Measurements from ENCODE around the gene ARF1.

The ARF1 gene

DNA sequence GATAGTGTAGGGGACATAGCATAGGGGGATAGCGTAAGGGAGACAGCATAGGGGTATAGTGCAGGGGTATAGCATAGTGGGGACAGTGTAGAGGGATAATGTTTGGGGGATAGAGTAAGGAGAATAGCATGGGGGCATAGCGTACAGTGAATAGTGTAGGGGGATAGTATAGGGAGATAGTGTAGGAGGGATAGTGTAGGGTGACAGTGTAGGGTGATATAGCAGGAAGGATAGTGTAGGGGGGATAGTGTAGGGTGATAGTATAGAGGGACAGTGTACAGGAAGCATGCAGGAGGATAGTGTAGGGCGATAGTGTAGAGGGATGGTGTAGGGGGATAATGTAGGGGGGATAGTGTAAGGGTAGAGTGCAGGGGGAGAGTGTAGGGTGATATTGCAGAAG lies 11.7 kb upstream of the ARF1 start:
- no peak for DNase-seq (ENCODE audit: low read depth, low spot score)

DNA sequence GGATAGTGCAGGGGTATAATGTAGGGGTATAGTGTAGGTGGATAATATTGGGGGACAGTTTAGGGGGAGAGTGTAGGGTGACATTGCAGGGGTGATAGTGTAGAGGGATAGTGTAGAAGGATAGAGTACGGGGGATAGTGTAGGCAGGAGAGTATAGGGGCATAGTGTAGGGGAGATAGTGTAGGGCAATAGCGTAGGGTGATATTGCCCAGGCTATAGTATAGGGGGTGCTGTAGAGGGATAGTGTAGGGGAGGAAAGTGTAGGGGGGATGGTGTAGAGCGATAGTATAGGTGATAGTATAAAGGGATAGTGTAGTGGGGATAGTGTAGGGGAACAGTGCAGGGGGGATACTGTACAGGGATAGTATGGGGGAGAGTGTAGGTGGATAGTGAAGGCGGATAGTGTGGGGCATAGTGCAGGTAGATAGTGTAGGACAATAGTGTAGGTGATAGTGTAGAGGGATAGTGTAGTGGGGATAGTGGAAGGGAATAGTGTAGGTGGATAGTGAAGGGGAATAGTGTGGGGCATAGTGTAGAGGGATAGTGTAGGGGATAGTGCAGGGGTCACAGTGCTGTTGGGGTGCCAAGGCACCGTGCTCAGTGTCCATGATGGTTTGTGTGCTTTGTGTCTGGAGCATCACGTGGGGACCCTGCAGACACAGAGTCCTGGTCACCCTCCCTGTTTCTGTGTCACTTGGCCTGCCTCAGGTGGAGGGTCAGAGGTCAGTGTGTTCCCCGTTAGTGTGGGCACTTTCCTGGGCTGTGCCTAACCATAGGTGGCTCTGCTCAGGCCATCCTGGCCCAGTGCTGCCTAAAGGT lies 10.5 kb upstream of the ARF1 start:
- DNase-seq (ENCODE audit: low read depth, low spot score), result no peak

DNA sequence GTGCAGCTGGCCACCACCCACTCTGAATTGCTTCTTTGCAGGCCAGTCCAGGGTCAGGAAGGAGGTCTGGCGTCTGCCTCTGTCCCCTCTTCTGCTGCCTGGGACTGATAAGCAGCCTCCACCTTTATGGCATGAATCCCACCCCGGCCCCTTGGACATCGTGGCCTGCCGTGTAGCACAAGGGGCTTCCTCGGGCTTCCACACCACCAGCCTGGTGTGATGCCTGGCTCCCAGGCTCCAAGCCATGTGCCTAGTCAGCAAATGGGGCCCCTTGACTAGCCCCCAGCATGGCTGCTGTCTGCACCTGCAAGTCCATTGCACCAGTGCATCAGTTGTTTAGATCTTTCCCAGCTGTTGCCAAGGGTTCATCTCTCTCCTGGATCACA lies 9.9 kb upstream of the ARF1 start:
- no peak for DNase-seq (ENCODE audit: low read depth, low spot score)

DNA sequence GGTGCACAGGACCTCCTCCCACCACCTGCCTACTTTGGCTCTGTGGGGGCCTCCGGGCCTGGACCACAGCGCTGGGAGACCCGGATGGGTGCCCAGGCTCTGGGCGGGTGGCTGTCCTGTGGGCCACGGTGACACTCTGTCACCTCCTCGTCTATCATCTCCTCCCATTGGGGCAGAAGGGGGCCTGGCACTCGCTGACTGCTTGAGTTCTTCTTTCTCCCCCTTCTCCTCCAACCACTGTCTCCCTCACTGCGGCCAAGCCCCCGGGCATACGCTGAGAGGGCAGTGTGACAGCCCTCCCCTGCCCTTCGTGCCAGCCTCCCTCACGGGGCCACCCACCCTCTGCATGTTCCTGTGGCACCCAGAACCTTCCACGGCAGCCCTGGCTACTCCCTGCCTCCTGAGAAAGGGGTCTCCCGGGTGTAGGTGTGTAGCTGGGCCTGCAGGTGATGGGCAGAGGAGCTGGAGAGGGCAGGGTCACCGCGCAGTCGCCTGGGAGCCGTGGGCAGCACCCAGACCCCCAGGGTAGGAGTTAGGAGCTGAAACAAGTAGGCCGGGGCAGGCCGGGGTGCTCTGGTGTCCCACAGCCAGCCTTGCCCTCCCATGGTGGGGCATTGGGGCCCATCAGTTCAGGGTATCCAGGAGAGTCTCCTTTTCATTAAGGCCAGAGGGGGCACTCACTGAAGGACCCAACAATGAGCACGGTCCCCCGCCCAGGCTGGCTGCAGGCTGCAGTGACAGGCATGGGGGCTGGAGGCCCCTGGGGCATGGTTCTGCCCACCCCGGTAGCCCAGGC lies 9.2 kb upstream of the ARF1 start:
- DNase-seq (ENCODE audit: low read depth, low spot score), result no peak

DNA sequence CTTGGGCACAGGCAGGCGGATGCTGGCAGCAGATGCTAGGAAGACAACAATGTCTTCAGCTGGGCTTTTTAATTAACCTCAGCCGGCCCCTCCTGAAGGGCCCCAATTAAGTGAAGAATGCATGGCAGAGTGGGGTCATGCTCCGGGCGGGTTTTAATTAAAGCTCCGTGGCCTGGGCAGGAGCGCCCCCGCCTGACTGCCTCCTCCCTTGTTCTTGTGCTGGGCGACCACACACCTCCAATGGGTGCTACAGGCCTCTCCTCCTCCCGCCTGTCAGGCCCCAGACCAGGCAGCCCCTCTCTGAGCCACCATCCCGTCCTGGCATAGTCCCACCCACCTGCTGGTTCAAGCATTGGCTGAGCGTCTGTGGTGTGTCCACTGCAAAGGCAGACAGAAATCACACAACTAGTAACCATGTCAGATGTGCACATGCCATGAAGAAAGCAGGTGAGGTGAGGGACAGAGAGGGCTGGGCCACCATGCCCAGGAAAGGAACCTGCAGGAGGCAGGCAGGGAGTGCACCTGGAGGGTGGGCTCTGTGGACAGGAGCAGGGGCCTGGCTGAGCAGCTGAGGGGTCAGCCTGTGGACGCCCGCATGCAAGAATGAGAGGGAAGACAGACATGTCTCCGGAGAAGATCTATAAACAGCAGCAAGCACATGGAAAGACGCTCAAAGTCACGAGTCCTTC lies 8.5 kb upstream of the ARF1 start:
- DNase-seq (ENCODE audit: low read depth, low spot score), result no peak

DNA sequence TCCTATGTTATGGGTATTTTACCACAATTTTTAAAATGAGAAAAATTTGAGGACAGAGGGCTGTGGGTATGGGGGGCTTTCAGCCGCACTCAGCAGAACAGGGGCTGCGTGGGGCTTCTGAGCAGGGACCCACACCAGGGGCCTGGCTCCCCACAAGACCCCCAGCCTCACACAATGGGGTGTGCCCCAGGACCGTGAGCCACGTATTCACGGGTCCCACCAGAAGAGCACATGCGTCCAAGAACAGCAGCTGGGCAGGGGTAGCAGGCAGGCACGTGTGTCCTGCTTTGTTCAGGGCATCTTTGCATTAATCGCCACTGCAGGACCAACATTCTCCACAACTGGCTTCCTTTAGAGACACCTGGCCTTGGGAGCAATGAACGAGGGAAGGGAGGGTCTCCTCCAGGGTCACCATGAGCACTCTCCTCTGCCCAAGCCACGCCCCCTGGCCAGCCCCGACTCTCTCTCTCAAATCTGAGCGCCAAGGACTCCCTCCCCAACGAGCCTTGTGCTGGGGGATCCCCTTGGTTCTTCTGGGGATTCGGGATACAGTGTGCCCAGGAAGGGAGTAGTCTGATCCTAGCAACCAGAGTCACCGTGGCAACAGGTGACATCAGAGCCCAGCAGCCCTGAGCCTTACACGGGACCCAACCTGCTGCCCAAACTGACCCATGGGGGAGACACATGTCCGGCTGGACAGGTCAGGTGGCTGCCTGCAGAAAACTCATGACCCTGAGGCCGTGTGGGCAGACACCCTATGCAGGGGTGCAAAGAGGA lies 7.4 kb upstream of the ARF1 start:
- DNase-seq (ENCODE audit: low read depth, low spot score), result no peak

DNA sequence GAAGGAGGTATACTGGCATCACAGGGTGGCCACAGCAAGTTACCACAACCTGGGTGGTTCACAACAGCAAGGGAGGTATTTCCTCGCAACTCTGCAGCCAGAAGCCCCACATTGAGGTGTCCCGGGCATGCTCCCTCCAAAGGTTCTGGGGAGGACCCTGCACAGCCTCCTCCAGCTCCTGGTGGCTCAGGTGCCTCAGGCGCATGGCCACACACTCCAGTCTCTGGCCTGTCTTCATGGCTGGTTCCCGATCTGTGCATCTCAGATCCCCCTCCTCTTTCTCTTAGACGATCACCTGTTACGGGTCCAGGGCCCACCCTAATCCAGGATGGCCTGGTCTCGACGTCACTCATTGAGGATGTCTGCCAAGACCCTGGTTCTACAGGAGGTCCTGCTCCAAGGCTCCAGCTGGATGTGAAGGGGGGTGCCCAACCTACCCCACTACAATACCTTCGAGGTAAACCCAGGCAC lies 6.7 kb upstream of the ARF1 start:
- no peak for DNase-seq (ENCODE audit: low read depth, low spot score)

DNA sequence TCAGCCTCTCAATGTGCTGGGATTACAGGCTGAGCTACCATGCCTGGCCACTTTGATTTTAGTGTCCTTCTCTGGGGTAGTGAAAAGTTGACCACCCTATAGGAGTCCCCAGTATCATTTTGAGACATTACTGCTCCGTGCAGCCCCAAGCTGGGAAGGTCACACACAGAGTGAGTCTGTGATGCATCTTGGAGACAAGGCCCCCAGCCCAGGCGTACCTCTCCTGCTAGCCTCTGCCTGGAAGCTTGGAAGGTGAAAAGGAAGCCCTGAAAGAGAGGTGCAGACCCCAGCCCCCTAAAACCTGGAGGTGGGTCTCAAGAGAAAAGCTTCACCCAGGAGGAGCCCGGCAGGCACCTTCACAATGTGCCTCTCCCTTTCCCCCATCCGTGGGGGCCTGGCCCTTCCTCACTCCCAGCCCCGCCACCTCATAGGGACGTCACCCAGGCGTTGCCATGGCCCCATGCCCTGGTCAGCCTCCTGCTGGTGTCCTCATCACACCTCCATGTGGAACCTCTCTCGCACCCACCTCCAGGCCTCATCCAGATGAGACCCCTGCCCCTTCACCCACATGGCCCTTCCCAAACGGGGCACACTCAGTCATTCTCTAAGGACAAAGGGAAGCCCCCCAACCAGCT lies 5.6 kb upstream of the ARF1 start:
- no peak for DNase-seq (ENCODE audit: low read depth, low spot score)

DNA sequence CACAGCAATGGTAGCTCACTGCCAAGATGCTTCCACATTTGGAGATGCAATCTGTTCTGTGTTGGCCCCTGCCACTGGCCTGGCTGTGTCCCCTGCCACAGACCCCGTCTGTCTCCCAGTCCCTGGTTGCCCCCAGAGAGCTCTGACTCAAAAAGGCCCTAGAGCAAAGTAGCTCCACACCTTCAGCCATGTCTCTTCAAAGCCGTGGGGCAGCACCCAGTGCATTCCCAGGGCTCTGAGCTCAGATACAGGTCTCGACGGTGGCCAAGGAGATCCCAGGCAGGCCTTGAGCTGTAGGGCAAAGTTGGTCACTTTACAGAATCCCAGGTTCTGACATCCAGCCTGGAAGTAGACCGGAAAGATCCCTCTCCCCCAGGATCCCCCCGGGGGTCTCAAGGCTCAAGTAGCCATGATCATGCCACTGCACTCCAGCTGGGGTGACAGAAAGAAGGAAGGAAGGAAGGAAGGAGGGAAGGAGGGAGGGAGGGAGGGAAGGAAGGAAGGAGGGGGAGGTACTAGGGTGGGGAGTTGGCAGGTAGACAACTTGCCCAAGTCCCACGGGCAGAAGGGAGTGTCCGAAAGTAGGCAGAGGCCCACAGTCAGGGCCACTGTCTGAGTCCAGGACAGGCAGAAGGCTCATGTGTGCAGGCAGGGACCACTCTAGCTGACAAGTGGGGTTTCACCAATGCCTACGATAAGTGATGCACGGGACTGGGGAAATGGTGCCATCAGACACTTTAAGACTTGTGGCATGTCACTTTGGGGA lies 4.8 kb upstream of the ARF1 start:
- DNase-seq (ENCODE audit: low read depth, low spot score), result no peak

DNA sequence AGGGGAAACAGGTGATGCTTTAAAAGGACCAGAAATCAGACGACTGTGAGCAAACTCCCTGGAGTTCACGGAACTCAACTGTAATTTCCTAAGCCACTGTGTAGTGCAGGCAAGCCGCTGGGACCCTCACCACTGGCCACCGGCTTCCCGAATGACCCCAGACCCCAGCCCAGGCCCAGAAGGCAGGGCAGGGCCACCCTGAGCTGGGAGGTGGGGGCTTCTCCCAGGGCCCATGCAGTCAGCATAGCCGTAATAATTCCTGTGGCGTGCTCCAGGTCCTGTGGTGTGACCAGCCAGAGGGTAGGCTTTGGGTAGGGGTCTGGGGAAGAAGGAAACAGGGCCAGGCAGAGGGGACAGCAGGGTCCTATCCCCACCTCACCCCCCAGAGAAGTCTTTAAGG lies 3.5 kb upstream of the ARF1 start:
- DNase-seq (ENCODE audit: low read depth, low spot score), result no peak

DNA sequence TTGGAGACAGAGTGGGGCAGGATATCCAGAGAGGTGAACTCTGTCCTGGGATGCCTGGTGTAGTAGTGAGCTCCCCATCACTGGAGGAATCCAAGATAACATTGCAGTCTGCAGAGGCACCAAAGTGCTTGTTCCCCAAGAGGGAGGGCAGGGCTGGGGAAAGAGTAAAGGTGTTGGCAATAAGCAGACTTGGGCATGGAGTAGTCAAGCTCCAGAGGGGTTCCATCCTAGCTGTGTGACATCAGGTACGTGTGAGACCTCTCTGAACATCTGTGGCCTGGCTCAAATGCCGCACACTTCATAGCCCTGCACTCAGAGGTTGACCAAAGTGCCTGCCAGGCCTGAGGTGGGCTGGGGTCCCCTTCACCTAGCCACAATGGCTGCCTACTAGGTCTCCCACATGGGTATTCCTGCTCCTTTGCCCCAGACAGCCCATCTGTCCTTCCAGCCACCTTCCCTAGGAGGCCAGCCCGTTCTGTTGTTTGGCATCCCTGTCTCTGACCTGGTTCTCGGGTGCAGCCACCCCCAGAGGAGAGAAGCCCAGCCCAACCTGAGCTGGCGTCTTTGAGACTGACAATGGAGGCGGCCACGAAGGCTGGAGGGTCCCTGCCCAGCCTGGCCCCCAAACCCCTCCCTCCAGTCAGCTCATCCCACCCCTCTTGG lies 2.8 kb upstream of the ARF1 start:
- no peak for DNase-seq (ENCODE audit: low read depth, low spot score)

DNA sequence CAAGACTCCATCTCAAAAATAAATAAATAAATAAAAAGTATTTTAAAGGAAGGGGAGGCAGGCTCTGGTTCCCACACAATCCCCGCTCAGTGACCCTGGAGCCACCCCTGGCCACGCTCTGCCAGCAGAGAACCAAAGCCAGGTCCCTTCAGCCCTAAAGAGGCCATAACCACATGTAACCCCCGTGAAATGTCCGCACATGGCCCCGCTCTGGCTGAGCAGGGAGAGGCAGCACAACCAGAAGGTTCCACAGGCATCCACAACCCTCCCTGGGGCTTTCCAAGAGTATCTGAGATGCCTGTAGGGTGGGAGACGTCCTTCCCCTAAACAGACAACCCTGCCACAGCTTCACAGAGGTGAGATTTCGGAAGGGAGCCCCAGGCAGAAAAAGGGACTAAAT lies 1.4 kb upstream of the ARF1 start:
- DNase-seq (ENCODE audit: low read depth, low spot score), result no peak

DNA sequence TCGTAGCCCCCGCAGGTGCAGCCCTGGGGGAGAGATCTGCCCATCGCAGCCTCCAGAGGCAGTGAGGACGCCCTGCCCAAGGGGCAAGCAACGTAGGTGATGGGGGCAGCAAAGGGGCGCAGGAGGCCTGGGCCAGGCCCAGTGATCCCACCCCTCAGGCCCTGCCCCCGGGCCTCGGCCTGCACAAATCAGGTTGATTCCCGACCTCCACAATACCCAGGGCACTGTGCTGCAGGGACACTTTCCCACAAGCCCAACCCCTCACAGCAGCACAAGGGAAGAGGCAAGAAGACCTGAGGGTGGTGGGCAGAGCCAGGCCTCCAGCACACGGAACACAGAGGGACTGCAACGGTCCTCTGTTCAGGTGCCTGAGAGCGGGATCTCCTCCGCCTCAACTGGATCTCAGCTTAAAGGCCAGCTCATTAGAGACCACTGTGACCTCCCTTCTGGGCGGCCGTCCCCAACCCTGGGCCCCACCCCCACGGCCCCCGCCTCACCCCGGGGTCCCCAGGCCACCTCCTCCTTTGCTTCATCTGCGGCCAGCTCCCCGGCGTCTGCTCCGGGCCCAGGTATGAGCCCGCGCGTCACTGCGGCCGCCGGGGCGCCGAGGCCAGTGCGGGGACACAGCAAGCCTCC lies 812 bp upstream of the ARF1 start:
- no peak for DNase-seq (ENCODE audit: low read depth, low spot score)

DNA sequence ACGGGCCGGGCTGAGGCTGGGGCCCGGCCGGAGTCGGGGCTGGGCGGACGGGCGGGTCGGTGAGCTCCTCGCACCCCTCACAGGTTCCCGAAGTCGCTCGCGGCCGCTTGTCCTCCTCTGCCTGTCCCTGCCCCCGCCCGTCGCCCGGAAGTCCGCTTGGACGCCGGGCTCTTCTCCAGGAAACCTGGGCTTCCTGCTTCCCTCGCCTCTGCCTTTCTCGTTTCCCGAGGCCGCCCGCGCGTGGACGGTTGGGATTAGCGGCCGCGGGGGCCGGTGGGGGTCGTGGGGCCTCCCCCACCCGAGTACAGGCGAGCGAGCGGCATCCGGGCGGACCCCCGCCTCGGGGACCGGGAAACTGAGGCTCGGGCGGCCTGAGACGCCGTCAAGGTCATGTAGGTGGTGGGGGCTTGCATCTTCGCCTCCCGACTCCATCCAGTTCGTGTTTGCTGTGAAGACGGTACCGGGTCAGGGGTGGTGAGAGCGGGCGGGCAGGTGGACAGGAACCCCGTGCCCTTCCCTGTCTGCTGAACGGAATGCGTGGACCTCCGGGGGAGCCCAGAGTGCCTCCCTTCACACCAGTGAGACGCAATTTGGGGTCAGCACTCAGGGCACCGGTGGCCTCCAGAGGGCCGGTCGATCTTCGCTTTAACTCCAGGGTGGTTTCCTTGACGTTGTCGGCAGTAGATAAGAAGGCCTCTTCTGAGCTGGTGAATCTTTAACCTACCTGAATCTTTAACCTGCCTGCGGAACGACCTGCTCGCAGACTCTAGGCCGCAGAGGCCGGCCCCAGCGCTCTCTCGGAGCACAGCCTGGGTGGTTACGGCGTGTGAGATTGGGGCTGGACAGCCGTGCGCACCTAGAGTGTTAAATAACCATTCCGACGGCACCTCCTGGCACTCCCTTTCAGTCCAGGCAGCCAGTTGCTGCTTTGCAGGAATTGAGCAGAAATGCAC lies 686 bp downstream of the ARF1 start:
- no peak for DNase-seq (ENCODE audit: low read depth, low spot score)

DNA sequence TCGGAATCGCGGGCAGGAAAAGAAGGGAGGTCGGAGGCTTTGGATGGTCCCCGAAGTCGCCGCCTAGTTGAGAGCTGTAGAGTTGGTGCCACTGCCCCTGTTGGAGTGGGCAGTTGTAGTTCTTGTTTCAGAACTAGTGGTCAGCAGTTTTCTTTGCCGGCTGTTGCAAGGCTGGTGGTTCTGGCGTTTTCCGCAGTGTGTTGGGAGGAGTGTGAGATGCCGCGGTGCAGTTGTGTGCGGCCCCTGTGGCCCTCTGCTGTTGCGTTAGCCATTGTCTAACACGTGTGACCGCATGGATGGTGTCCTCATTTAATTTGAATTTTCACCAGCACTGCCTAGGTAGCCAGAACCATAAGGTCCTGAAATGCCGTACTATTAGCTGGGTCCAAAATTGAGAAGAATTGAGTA lies 1.4 kb downstream of the ARF1 start:
- DNase-seq (ENCODE audit: low read depth, low spot score), result no peak

DNA sequence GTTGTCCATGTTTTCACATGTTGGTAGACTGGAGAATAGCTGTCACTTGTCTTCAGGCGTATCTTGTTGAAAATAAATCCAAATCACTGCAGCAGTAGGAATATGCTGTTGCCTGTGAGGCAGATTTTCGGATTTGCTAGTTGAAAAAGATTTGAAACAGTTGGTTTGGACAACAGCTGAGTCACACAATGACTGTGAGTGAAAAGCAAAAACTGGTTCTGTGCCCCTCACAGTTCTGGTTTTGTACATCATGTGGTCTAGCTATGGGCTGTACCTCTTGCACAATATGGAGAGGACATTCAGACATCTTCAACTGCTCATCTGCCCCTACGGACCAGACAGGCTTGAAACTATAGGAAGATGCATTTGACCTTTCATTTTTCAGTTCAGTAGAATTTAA lies 1.8 kb downstream of the ARF1 start:
- no peak for DNase-seq (ENCODE audit: low read depth, low spot score)

DNA sequence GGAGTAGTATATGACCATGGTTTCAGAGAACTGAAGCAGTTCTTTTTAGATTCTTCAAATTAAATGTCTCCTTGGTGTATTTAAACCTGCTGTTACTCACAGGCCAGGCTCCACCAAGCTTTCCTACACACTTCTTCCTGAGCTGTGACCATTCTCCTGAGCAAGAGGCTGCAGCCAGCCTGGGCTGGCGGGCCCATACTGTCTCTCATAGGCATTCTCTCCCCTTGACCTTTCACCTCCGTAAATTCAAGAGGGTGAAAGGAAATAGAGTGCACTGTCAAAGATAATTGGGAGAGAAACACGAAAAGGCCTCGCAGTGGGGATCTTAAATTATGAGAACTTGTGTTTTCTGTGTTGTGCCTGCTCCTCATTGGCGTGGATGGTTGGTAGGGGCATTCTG lies 2.3 kb downstream of the ARF1 start:
- no peak for DNase-seq (ENCODE audit: low read depth, low spot score)

DNA sequence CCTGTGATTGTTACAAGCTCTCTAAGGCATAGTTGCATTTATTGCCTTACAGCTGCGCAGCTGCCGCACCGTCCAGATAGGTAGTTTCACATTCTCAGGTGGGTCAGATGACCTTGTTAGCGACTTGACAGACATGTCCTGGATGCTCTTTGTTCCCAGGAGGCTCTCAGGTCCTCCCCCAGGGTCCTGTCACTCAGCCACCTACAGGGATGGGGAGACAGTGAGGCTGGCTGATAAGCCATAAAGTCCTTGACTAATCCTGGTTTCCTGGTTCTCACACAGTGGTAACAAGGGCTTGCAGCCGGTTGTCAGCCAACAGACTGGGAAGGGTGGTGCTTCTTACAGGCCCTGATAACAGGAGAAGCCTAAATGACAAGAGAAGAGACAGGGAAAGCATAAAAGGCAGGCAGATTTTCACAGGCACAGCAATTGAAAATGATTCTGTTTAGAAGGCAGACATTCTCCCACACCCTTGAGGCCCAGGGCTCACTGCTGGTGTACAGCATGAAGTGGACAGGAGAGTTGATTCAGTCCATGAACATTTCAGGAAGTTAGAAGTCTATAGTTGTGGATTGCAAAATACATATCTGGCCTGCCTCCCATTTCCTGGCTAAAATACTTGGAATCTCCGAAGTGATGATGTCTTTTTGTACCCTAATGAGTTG lies 2.9 kb downstream of the ARF1 start:
- no peak for DNase-seq (ENCODE audit: low read depth, low spot score)
